ENCODE data around the gene DIS3L2. TPM values are rescaled to one million over a fixed set of nuclear protein-coding genes. Genes with fewer than 3 reads are reported as not detected.

The DIS3L2 gene
- total RNA-seq, 2 experiments from 2014 or later = 20.2 to 20.6 TPM

GRCh38 chr2:231928481-231928880 is 33.0 kb upstream of the DIS3L2 start:
- H4K20me1 ChIP-seq (ENCODE audit: insufficient read depth, low read length) = no peaks in the 10 kb centered on the region
- no peak for TF ChIP-seq EZH2phosphoT487 (IDR thresholded peaks at IDR 0.05; ENCODE audit: borderline replicate concordance, low read depth, low read length)
- TF ChIP-seq CTCF (conservative IDR thresholded peaks at IDR 0.05; ENCODE audit: low read length) = no peak
- H3K79me2 ChIP-seq (ENCODE audit: insufficient read depth, low read depth, low read length) = no peaks in the 10 kb centered on the region
- intact Hi-C loops (cut with micrococcal nuclease; ENCODE audit: unreplicated experiment) = no loop called here
- no peaks in the 10 kb centered on the region for H3K9me2 ChIP-seq (ENCODE audit: insufficient read depth, low read length)
- H3K36me3 ChIP-seq (ENCODE audit: insufficient read depth, low read length) = no peaks in the 10 kb centered on the region
- no TSS peak for BruUV-seq (replicated peaks)
- H3K4me1 ChIP-seq (ENCODE audit: insufficient read depth, low read length, poor library complexity, severe bottlenecking) = peaks cover 8% of the 10 kb centered on the region
- DNase-seq (ENCODE audit: low spot score) = no peak
- no peak overlapping the region for H2AFZ ChIP-seq (ENCODE audit: low read length)
- H3K27ac ChIP-seq (ENCODE audit: low read depth, low read length, poor library complexity, severe bottlenecking) = no peak overlapping the region
- CTCF ChIA-PET (ENCODE audit: unreplicated experiment) = interaction anchor here (0.6 kb wide), 1 partner anchor 397 kb away, joined by 3 read pairs; no protein-coding TSS in a partner anchor
- H3K9me3 ChIP-seq (ENCODE audit: low read length) = no peaks in the 10 kb centered on the region
- H3K4me2 ChIP-seq (ENCODE audit: low read length) = no peak overlapping the region
- POLR2A ChIA-PET = no interaction called here
- H3K4me3 ChIP-seq (ENCODE audit: low read depth, low read length, poor library complexity, severe bottlenecking) = no peak overlapping the region

- ChIA-PET POLR2A (interaction anchor here (0.6 to 0.7 kb wide), 3 partner anchors 17 to 365 kb away, joined by 3 to 6 read pairs (median 5); no protein-coding TSS in a partner anchor), CTCF (ENCODE audit: unreplicated experiment) (interaction anchor here (0.6 to 1.0 kb wide), 3 partner anchors 122 to 396 kb away, joined by 3 to 16 read pairs (median 3); no protein-coding TSS in a partner anchor)
- H3K9me2 ChIP-seq (ENCODE audit: insufficient read depth, low read length) = no peaks in the 10 kb centered on the region
- no peak overlapping the region for H2AFZ ChIP-seq (ENCODE audit: low read length)
- no peaks in the 10 kb centered on the region for H3K79me2 ChIP-seq (ENCODE audit: insufficient read depth, low read depth, low read length)
- intact Hi-C loops (cut with micrococcal nuclease; ENCODE audit: unreplicated experiment) = no loop called here
- H4K20me1 ChIP-seq (ENCODE audit: insufficient read depth, low read length) = no peaks in the 10 kb centered on the region
- no peaks in the 10 kb centered on the region for H3K9me3 ChIP-seq (ENCODE audit: low read length)
- TF ChIP-seq EZH2phosphoT487 (IDR thresholded peaks at IDR 0.05; ENCODE audit: borderline replicate concordance, low read depth, low read length) (no peak), CTCF (conservative IDR thresholded peaks at IDR 0.05; ENCODE audit: low read length) (no peak)
- no peak overlapping the region for H3K4me2 ChIP-seq (ENCODE audit: low read length)
- no TSS peak for BruUV-seq (replicated peaks)
- H3K36me3 ChIP-seq (ENCODE audit: insufficient read depth, low read length) = no peaks in the 10 kb centered on the region
- H3K4me1 ChIP-seq (ENCODE audit: insufficient read depth, low read length, poor library complexity, severe bottlenecking) = peaks cover 15% of the 10 kb centered on the region
- no peak overlapping the region for H3K27ac ChIP-seq (ENCODE audit: low read depth, low read length, poor library complexity, severe bottlenecking)
- no peak overlapping the region for H3K4me3 ChIP-seq (ENCODE audit: low read depth, low read length, poor library complexity, severe bottlenecking)
- no peak for DNase-seq (ENCODE audit: low spot score)
Measured at GRCh38 chr2:231928901-231929725, 32.4 kb upstream of the DIS3L2 start.

Measured in OCI-LY7 (cell line).